HepG2 (cell line): ENCODE data around the gene ABHD3. TPM values are rescaled to one million over a fixed set of nuclear protein-coding genes. Genes with fewer than 3 reads are reported as not detected.

ENCODE experiments used
- CERS6 ChIP-seq: sonication (generic); formaldehyde crosslinking; IDR thresholded peaks from 2 replicates; pipeline ENCODE4 v1.5.0; 2020; ENCODE audit warnings: missing genetic modification reagents
- DDIT3 ChIP-seq: sonication (generic); formaldehyde crosslinking; IDR thresholded peaks from 2 replicates; pipeline ENCODE4 v1.4.0; 2020; ENCODE audit warnings: mild to moderate bottlenecking, missing genetic modification reagents
- DR1 ChIP-seq: sonication (generic); formaldehyde crosslinking; IDR thresholded peaks from 2 replicates; pipeline ENCODE4 v1.8.0; 2021; ENCODE audit warnings: mild to moderate bottlenecking, missing genetic modification reagents, inconsistent platforms
- FUBP1 ChIP-seq: sonication (generic); formaldehyde crosslinking; IDR thresholded peaks from 2 replicates; pipeline ENCODE4 v1.5.1; 2020; ENCODE audit warnings: missing genetic modification reagents, mild to moderate bottlenecking, borderline replicate concordance
- HINFP ChIP-seq: sonication (generic); formaldehyde crosslinking; IDR thresholded peaks from 2 replicates; pipeline ENCODE4 v1.4.0; 2020; ENCODE audit warnings: low read depth, mild to moderate bottlenecking, missing genetic modification reagents
- KLF6 ChIP-seq: IDR thresholded peaks from 2 replicates; pipeline ENCODE4 v1.8.0; 2016; ENCODE audit warnings: missing biosample characterization, missing genetic modification reagents
- MBNL3 ChIP-seq: fragments of 250-450 bp; sonication (Bioruptor Pico); conservative IDR thresholded peaks from 2 replicates; pipeline ENCODE4 v1.8.0; 2022; ENCODE audit warnings: mild to moderate bottlenecking, inconsistent platforms
- SIN3A ChIP-seq: IDR thresholded peaks from 2 replicates; pipeline ENCODE4 v1.6.1; 2011; ENCODE audit warnings: low read depth, mild to moderate bottlenecking, control low read depth, low read length, borderline replicate concordance
- TAF1 ChIP-seq: sonication (generic); formaldehyde crosslinking; IDR thresholded peaks from 2 replicates; pipeline ENCODE4 v1.4.0; 2020; ENCODE audit warnings: missing genetic modification reagents
- TBP ChIP-seq: sonication (generic); formaldehyde crosslinking; IDR thresholded peaks from 2 replicates; pipeline ENCODE4 v1.5.0; 2020; ENCODE audit warnings: missing genetic modification reagents
- ZC3H13 ChIP-seq: sonication (generic); formaldehyde crosslinking; IDR thresholded peaks from 2 replicates; pipeline ENCODE4 v1.8.1; 2023; ENCODE audit warnings: mild to moderate bottlenecking, missing genetic modification reagents, moderate library complexity
- ZFYVE20 ChIP-seq: sonication (generic); formaldehyde crosslinking; IDR thresholded peaks from 2 replicates; pipeline ENCODE4 v1.8.0; 2023; ENCODE audit warnings: low read depth, mild to moderate bottlenecking, moderate library complexity, missing genetic modification reagents, borderline replicate concordance
- ZNF503 ChIP-seq: sonication (generic); formaldehyde crosslinking; IDR thresholded peaks from 2 replicates; pipeline ENCODE4 v1.4.0; 2020; ENCODE audit warnings: missing genetic modification reagents
- ZNF646 ChIP-seq: sonication (generic); formaldehyde crosslinking; IDR thresholded peaks from 2 replicates; pipeline ENCODE4 v1.9.0; 2021; ENCODE audit warnings: mild to moderate bottlenecking, missing genetic modification reagents
- ZSCAN30 ChIP-seq: sonication (generic); formaldehyde crosslinking; IDR thresholded peaks from 2 replicates; pipeline ENCODE4 v1.5.0; 2020; ENCODE audit warnings: mild to moderate bottlenecking, missing genetic modification reagents
- polyA plus RNA-seq, 8 experiments: library from polyadenylated mRNA; depleted of rRNA in 3 of 8; stranded (reverse) in 7 of 8; unstranded in 1 of 8; fragments of >200 nt; fragmentation: Illumina TruSeq in 4 of 8; extraction: Trizol in 4 of 8; gene quantifications; 2 replicates each; pipeline versions ENCODE4 v1.2.1 to v1.2.3, GENCODE V29; 2011 to 2016; ENCODE audit warnings: low read depth in 4 of 8, missing spikeins in 1 of 8, mixed read lengths in 1 of 8; ENCODE audit not compliant: insufficient read depth in 1 of 8
- total RNA-seq, 5 experiments: library from RNA; depleted of rRNA; stranded (reverse); fragments of >200 nt; fragmentation: Illumina TruSeq; extraction: Trizol; gene quantifications; 2 replicates each; pipeline ENCODE4 v1.2.3, GENCODE V29; 2016; ENCODE audit warnings: low read depth in 1 of 5

ABHD3 gene
- total and polyA plus RNA-seq, 2 of the 13 experiments (the other 11 are each of a cell fraction or from before 2014, with no cell fraction given) = 32.1 to 40.2 TPM

- TF ChIP-seq CERS6 (CRISPR knock-in tag) (no peak), ZNF646 (CRISPR knock-in tag) (no peak), HINFP (CRISPR knock-in tag) (no peak), SIN3A (0 out of 2 replicates have a peak, but pooled peaks have one; percentile 30), TAF1 (CRISPR knock-in tag) (peak; percentile 90), MBNL3 (CRISPR knock-in tag) (no peak), ZC3H13 (CRISPR knock-in tag) (no peak), TBP (no peak), DR1 (peak; percentile 64), ZNF503 (peak; percentile 55; the same call in 1 of the 2 replicates), ZSCAN30 (CRISPR knock-in tag) (no peak), ZFYVE20 (CRISPR knock-in tag) (no peak), FUBP1 (CRISPR knock-in tag) (no peak), KLF6 (CRISPR knock-in tag) (peak; percentile 73; the same call in 1 of the 2 replicates), DDIT3 (CRISPR knock-in tag) (no peak)
Observed at GRCh38 chr18:21740538-21741311, 36.2 kb upstream of the ABHD3 start, which contains the start of gene MIB1 (continued).
